Activated effector memory CD4-positive, alpha-beta T cell treated with anti-CD3 and anti-CD28 coated beads, Interleukin-2, amount 50 U/mL, for 16 hours (primary cell): ENCODE measurements around the gene NFIC.
"Not testable (repeated sequence)": the region's sequence is repeated elsewhere in the genome, so short reads cannot be mapped to it uniquely, and the experiment has no call there.

Source experiments
- DNase-seq: peaks from one replicate; pipeline ENCODE4 v3.0.0-alpha.2; 2020

NFIC gene

GRCh38 chr19:3401004-3401768 lies 34.8 kb downstream of the NFIC start:
- no peak for DNase-seq

GRCh38 chr19:3402631-3403443 lies 36.5 kb downstream of the NFIC start:
- no peak for DNase-seq

GRCh38 chr19:3403489-3404323 lies 37.3 kb downstream of the NFIC start:
- DNase-seq: no peak

GRCh38 chr19:3404324-3405260 lies 38.2 kb downstream of the NFIC start:
- no peak for DNase-seq

- no peak for DNase-seq
Observed at GRCh38 chr19:3405261-3405653, 38.9 kb downstream of the NFIC start.

- no peak for DNase-seq
Observed at GRCh38 chr19:3406571-3407111, 40.3 kb downstream of the NFIC start.

GRCh38 chr19:3407556-3408516 lies 41.5 kb downstream of the NFIC start:
- no peak for DNase-seq

- DNase-seq: no peak
Observed at GRCh38 chr19:3408996-3409345, 42.6 kb downstream of the NFIC start.

GRCh38 chr19:3409346-3410064 lies 43.1 kb downstream of the NFIC start:
- no peak for DNase-seq

GRCh38 chr19:3411636-3412035 lies 45.3 kb downstream of the NFIC start:
- no peak for DNase-seq

GRCh38 chr19:3412066-3412465 lies 45.7 kb downstream of the NFIC start:
- DNase-seq: no peak

- no peak for DNase-seq
Observed at GRCh38 chr19:3413796-3414327, 47.5 kb downstream of the NFIC start.

GRCh38 chr19:3415695-3416094 lies 49.3 kb downstream of the NFIC start:
- DNase-seq: no peak

- no peak for DNase-seq
Observed at GRCh38 chr19:3420244-3420755, 53.9 kb downstream of the NFIC start.

GRCh38 chr19:3420909-3421619 lies 54.7 kb downstream of the NFIC start:
- DNase-seq: no peak

- not testable (repeated sequence) for DNase-seq
Observed at GRCh38 chr19:3421656-3422055, 55.3 kb downstream of the NFIC start.

GRCh38 chr19:3423183-3423829 lies 56.9 kb downstream of the NFIC start:
- DNase-seq: no peak

GRCh38 chr19:3426433-3426832 lies 60.0 kb downstream of the NFIC start:
- DNase-seq: no peak
